Skeletal muscle satellite cell (primary cell): ENCODE data around the gene BRD3.

Source experiments
- H3K27me3 ChIP-seq: 2 replicates; pipeline ENCODE4 v1.7.0; 2013; ENCODE audit warnings: low read length; ENCODE audit not compliant: control insufficient read depth, insufficient read depth
- H3K36me3 ChIP-seq: 2 replicates; pipeline ENCODE4 v1.7.0; 2013; ENCODE audit warnings: mild to moderate bottlenecking, control low read depth, low read length; ENCODE audit not compliant: insufficient read depth
- H3K4me1 ChIP-seq: 2 replicates; pipeline ENCODE4 v1.7.0; 2013; ENCODE audit warnings: low read length; ENCODE audit not compliant: control insufficient read depth, insufficient read depth
- H3K4me2 ChIP-seq: 2 replicates; pipeline ENCODE4 v1.7.0; 2013; ENCODE audit warnings: mild to moderate bottlenecking, low read length
- H3K4me3 ChIP-seq: 2 replicates; pipeline ENCODE4 v1.7.0; 2013; ENCODE audit warnings: low read length
- H3K9ac ChIP-seq: 2 replicates; pipeline ENCODE4 v1.7.0; 2013; ENCODE audit warnings: mild to moderate bottlenecking, low read depth, low read length, moderate library complexity
- H3K9me3 ChIP-seq: replicated peaks from 2 replicates; pipeline ENCODE4 v1.7.0; 2013; ENCODE audit warnings: mild to moderate bottlenecking, control low read depth, low read length

The BRD3 gene

DNA sequence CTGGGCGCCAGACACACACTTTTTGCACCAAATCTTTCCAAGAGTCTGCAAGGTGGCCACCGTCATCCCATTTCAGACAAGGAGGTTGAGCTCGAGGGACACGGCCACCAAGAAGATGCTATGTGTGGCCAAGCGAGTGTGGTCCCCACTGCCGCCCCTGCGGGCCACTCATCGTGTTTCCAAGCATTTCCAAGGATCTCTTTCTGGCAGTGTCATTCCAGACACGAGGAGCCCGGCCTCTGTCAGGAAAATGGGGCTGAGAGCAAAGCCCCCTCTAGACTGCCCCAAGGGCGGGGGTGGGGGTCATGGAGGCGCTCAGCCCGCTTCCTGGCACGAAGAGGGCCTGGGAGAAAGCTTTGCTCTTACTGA, 86.3 kb downstream of the BRD3 start:
- no peak overlapping the region for H3K4me3 ChIP-seq
- H3K4me1 ChIP-seq: peaks cover 27% of the 10 kb centered on the region
- H3K9me3 ChIP-seq: no peaks in the 10 kb centered on the region
- H3K36me3 ChIP-seq: no peaks in the 10 kb centered on the region
- H3K9ac ChIP-seq: no peak overlapping the region
- no peaks in the 10 kb centered on the region for H3K27me3 ChIP-seq
- no peak overlapping the region for H3K4me2 ChIP-seq

DNA sequence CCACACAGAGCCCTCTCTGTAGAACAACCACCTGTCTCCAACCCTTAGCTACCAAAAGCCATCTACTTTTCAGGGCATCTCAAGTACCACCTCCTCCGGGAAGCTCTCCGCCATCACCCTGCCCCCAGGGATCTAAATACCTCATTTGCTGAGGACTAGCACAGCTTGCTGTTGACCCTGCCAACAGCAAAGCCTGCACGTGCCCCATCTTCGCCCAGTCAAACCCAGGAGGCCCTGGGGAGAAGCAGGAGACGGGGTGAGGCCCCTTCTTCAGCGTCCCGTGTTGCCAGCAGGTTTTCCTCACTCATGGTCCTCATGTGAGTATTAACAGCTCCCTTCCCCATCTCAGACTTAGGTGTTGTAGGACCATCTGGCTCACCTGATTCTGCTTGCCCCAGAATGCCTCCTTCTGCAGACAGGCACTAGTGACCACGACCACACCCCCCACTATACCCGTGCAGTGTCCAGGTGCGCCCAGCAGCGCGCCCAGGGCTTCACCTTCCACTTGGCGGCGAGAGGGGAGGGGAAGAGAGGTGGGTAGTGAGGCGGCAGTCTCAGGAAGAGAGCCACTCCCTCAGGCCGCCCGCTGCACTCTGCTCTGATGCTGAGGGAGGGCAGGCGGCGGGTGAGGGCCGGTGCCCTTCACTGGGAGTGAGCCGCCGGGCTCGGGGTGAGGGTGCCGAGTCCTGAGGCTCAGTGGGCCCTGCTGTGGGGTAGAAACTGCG, 86.8 kb downstream of the BRD3 start:
- H3K9me3 ChIP-seq: no peaks in the 10 kb centered on the region
- H3K4me3 ChIP-seq: no peak overlapping the region
- no peaks in the 10 kb centered on the region for H3K27me3 ChIP-seq
- no peaks in the 10 kb centered on the region for H3K36me3 ChIP-seq
- peaks cover 27% of the 10 kb centered on the region for H3K4me1 ChIP-seq
- H3K9ac ChIP-seq: no peak overlapping the region
- no peak overlapping the region for H3K4me2 ChIP-seq
